ENCODE data around the gene PI4KA.
"Not testable (repeated sequence)": the region's sequence is repeated elsewhere in the genome, so short reads cannot be mapped to it uniquely, and the experiment has no call there.

The PI4KA gene

GRCh38 chr22:20721409-20722218 lies 137.0 kb downstream of the PI4KA start:
- DNase-seq (ENCODE audit: low spot score) = no peak

DNA sequence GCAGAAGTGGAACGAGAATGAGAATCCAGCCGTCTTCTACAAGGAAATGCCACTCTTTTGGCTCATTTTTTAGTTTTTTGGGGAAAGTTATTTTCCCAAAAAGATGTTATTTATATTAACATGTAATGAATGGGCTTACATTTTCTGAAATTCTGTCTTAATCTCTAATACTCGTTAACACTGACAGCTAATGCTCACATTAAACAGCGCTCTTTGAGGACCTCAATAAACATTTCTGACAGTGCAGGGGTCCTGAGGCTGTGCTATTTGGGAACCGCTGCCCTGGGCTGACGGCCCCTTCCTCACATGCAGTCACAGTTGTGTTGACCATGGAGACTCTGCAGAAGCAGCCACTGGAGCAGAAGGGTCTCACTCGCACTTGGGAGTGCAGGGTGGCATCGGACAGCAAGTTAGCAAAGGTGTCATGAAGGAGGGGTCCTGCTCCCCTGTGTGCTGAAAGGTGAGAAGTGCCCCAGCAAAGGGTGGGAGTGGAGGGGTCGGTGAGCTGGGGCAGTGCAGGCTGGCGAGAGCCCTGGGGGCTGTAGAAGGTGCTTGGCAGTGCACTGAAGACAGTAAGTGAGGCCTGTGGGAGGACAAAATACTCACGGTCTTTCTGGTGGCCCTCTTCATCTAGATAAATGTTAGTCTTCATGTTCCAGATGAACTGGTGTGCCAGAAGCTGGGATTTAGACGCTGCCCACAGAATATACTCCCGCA lies 137.8 kb downstream of the PI4KA start:
- DNase-seq (ENCODE audit: low spot score) = no peak

- not testable (repeated sequence) for DNase-seq (ENCODE audit: low spot score)
Measured at GRCh38 chr22:20718727-20719126, 139.9 kb downstream of the PI4KA start.

- DNase-seq (ENCODE audit: low spot score) = not testable (repeated sequence)
Measured at GRCh38 chr22:20717981-20718380, 140.6 kb downstream of the PI4KA start.

- not testable (repeated sequence) for DNase-seq (ENCODE audit: low spot score)
Measured at GRCh38 chr22:20717213-20717866, 141.3 kb downstream of the PI4KA start.

DNA sequence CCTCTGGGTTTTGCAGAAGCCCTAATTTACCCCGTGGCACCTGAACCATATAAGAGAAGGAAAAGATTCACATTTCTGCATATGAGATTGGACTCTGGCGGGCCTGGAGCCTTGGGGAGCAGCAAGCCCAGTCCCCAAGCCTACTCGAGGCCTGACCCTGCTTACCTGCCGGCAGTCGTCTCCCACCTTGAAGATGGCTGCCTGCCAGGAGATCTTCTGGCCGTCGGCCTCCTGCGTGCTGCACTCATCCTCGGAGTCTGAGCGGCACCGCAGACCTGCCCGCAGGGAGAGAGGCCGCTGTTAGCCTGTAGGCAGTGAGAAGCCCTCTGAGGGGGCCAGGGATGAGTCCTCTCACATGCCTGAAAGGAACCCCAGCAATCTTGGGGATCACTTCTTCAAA lies 145.5 kb downstream of the PI4KA start:
- DNase-seq (ENCODE audit: low spot score) = not testable (repeated sequence)

GRCh38 chr22:20709966-20710365 lies 148.6 kb downstream of the PI4KA start:
- not testable (repeated sequence) for DNase-seq (ENCODE audit: low spot score)

GRCh38 chr22:20707549-20708118 lies 151.0 kb downstream of the PI4KA start:
- DNase-seq (ENCODE audit: low spot score) = not testable (repeated sequence)

GRCh38 chr22:20703816-20704609 lies 154.6 kb downstream of the PI4KA start:
- DNase-seq (ENCODE audit: low spot score) = not testable (repeated sequence)

DNA sequence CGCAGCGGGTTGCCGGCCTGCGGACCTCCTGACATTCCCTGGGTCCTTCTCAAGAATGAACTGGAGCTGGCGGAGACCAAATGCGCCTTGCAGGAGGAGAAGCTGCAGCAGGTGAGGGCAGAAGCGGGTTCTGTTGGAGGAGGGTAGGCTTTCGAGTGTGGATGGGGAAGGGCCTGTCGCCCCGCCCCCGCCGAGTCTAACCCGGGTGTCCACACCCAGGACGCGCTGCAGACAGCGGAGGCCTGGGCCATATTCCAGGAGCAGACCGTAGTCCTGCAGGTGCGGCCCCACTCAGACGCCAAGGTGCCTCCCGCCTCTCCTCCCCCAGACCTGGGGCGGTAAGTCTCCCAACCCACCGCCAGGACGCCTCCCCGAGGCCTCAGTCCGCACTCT lies 155.2 kb downstream of the PI4KA start:
- DNase-seq (ENCODE audit: low spot score) = not testable (repeated sequence)

GRCh38 chr22:20702546-20703413 lies 155.8 kb downstream of the PI4KA start:
- peak; percentile 91 for DNase-seq (ENCODE audit: low spot score)

- not testable (repeated sequence) for DNase-seq (ENCODE audit: low spot score)
Measured at GRCh38 chr22:20702175-20702545, 156.5 kb downstream of the PI4KA start.

GRCh38 chr22:20701680-20702136 lies 156.9 kb downstream of the PI4KA start:
- not testable (repeated sequence) for DNase-seq (ENCODE audit: low spot score)

DNA sequence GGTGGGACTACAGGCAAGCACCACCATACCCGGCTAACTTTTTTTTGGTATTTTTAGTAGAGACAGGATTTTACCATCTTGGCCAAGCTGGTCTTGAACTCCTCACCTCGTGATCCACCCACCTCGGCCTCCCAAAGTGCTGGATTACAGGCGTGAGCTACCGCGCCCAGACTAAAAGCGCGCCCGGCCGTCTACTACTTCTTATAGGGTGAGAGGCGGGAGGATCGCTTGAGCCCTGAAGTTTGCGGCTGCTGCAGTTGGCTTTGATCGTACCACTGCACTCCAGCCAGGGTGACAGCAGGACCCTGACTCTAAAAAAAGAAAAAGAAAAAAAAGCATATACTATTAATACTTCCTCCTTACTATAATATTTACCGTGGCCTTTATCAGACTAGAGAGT lies 158.3 kb downstream of the PI4KA start:
- not testable (repeated sequence) for DNase-seq (ENCODE audit: low spot score)

DNA sequence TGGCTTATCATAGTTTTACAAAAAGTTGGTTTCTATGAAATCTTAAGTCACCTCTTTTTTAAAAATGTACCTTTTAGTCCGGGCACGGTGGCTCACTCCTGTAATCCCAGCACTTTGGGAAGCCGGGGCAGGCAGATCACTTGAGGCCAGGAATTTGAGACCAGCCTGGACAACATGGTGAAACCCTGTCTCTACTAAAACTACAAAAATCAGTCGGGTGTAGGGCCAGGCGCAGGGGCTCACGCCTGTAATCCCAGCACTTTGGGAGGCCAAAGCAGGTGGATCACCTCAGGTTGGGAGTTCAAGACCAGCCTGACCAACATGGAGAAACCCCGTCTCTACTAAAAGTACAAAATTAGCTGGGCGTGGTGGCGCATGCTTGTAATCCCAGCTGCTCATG lies 158.8 kb downstream of the PI4KA start:
- not testable (repeated sequence) for DNase-seq (ENCODE audit: low spot score)

DNA sequence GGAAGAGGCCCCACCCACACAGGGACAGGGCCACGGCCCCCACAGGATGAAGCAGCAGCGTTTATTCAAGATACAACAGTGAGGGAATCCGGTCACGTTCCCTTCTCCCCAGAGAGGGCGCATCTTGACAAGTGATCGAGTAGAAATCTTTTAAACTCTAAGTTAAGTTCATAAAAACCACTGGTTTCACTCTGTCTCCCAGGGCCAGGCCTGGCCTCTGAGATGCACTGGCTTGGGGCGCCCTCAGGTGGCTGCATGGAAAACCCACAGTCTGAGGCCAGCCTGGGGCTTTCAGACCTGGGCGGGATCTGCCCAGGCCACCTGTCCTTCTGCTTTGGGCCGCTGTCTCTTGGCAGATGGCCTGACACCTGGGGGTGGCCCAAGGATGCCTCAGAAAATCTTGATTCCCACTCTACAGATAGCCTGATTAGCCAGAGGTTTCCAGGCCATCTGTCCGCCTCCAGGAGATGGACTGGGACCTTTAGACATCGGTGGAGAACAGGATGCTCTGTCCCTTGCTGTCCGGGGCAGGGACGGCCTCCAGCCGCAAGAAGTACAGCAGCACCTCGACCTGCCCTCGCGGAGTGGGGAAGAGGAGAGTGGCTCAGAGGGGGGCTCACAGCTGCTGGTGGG lies 161.0 kb downstream of the PI4KA start:
- peak; percentile 82 for DNase-seq (ENCODE audit: low spot score)

DNA sequence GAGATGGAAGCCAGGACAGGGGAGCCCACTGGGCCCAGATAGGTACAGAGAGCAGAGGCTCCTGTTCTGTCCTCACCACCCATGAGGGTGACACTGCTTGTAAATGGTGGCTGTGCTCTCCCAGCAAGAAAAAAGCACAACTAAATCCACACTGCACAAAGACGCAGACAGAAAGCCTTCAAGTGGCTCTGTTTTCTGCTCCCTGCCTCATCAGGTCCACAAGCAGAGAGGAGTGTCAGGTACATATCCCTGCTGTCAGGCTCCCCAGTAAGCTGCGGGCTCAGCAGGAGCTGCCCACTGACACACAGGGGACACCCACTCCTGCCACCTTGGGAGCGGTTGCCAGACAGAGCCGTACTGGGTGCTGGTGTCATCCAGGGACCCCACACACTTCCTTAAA lies 162.6 kb downstream of the PI4KA start:
- not testable (repeated sequence) for DNase-seq (ENCODE audit: low spot score)

GRCh38 chr22:20695205-20695604 lies 163.4 kb downstream of the PI4KA start:
- DNase-seq (ENCODE audit: low spot score) = not testable (repeated sequence)

DNA sequence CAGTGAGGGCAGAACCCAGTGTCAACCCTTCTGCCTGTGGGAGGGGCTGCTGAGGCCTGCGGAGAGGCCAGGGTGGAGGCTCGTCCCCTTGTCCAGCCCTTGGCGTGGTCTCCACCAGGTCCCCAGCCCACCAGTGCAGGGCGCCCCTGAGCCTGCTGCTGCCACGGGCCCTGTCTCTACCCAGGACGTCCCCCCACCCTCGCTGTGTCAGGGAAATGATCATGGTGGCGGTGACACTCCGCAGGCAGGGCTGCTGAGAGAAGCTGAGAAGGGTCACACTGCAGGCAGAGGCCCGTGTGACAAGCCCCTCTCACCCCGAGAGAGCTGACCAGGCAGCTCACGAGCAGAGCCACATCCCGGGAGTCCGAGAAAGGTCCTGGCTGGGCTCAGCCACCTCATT lies 164.4 kb downstream of the PI4KA start:
- not testable (repeated sequence) for DNase-seq (ENCODE audit: low spot score)

GRCh38 chr22:20692926-20693325 lies 165.7 kb downstream of the PI4KA start:
- not testable (repeated sequence) for DNase-seq (ENCODE audit: low spot score)
